SK-N-SH treated with all-trans-retinoic acid at 6 μM for 48 hours (cell line): ENCODE results near the gene FHOD3.

Experiments
- BACH2 ChIP-seq: fragments of 250-450 bp; sonication (Bioruptor Pico); IDR thresholded peaks from 2 replicates; pipeline ENCODE4 v1.9.0; 2021; ENCODE audit warnings: mild to moderate bottlenecking, borderline replicate concordance
- CREB5 ChIP-seq: fragments of 250-450 bp; sonication (Bioruptor Pico); IDR thresholded peaks from 2 replicates; pipeline ENCODE4 v1.5.1; 2020; ENCODE audit warnings: low read depth, mild to moderate bottlenecking, moderate library complexity
- CSDC2 ChIP-seq: fragments of 250-450 bp; sonication (Bioruptor Pico); IDR thresholded peaks from 2 replicates; pipeline ENCODE4 v1.5.0; 2020; ENCODE audit warnings: mild to moderate bottlenecking, moderate library complexity
- GLIS3 ChIP-seq: fragments of 250-450 bp; sonication (Bioruptor Pico); IDR thresholded peaks from 2 replicates; pipeline ENCODE4 v1.5.0; 2020; ENCODE audit warnings: mild to moderate bottlenecking, moderate library complexity
- RARB ChIP-seq: fragments of 250-450 bp; sonication (Bioruptor Pico); IDR thresholded peaks from 2 replicates; pipeline ENCODE4 v1.8.0; 2021; ENCODE audit warnings: mild to moderate bottlenecking, moderate library complexity
- SNAI2 ChIP-seq: fragments of 250-450 bp; sonication (Bioruptor Pico); IDR thresholded peaks from 2 replicates; pipeline ENCODE4 v1.5.0; 2020; ENCODE audit warnings: mild to moderate bottlenecking, moderate library complexity
- TCF4 ChIP-seq: fragments of 250-450 bp; sonication (Bioruptor Pico); IDR thresholded peaks from 2 replicates; pipeline ENCODE4 v1.8.0; 2021; ENCODE audit warnings: mild to moderate bottlenecking, moderate library complexity, borderline replicate concordance
- TOX ChIP-seq: fragments of 250-450 bp; sonication (Bioruptor Pico); IDR thresholded peaks from 2 replicates; pipeline ENCODE4 v1.8.0; 2021; ENCODE audit warnings: mild to moderate bottlenecking, moderate library complexity, borderline replicate concordance
- ZC3H10 ChIP-seq: fragments of 250-450 bp; sonication (Bioruptor Pico); IDR thresholded peaks from 2 replicates; pipeline ENCODE4 v1.5.1; 2021; ENCODE audit warnings: mild to moderate bottlenecking, moderate library complexity
- ZFP3 ChIP-seq: fragments of 250-450 bp; sonication (Bioruptor Pico); IDR thresholded peaks from 2 replicates; pipeline ENCODE4 v1.5.0; 2020; ENCODE audit warnings: mild to moderate bottlenecking, moderate library complexity
- ZNF565 ChIP-seq: fragments of 450-650 bp; formaldehyde crosslinking; conservative IDR thresholded peaks from 2 replicates; pipeline ENCODE4 v1.5.0; 2020; ENCODE audit warnings: low read depth, mild to moderate bottlenecking, moderate library complexity

- TF ChIP-seq RARB (CRISPR knock-in tag) (no peak), CREB5 (CRISPR knock-in tag) (no peak), ZFP3 (no peak), BACH2 (CRISPR knock-in tag) (no peak), CSDC2 (CRISPR knock-in tag) (no peak), ZNF565 (no peak), TOX (no peak), ZC3H10 (CRISPR knock-in tag) (no peak), SNAI2 (CRISPR knock-in tag) (no peak), TCF4 (CRISPR knock-in tag) (no peak), GLIS3 (CRISPR knock-in tag) (no peak)
Measured at GRCh38 chr18:36536426-36536825, 238.9 kb downstream of the FHOD3 start.
